ENCODE results near the gene NRXN2. TPM values are rescaled to one million over a fixed set of nuclear protein-coding genes. Genes with fewer than 3 reads are reported as not detected.

NRXN2 gene
- total and polyA plus RNA-seq, 7 donors: 0.44 to 5.2 (median 1.9) TPM

DNA sequence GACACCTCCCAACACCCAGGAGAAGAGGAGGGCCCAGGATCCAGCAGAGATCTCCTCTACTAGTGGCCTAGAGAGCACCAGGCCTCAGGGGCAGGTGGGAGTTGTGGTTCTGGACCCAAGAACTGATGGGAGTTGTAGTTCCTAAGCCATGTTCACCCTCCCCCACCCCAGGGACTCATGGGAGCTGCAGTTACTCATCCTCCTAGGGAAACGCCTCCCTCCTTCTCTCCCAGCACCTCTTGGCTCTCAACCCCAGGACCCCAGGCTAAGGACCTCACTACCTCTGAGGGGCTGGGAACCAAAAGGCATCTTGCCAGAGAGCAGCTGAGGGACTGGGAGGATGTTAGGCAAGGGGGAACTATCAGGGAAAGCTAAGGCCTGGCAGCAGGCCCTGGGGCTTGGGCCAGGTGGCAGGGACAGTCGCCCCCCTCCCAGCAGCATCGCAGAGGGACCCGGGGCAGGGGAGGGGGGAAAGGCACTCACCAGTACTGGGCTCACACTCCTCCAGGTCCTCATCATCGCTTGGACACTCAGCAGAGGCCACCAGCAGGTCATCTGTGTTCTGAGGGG lies 103.1 kb downstream of the NRXN2 start:
- H3K27ac ChIP-seq: no peak overlapping the region

DNA sequence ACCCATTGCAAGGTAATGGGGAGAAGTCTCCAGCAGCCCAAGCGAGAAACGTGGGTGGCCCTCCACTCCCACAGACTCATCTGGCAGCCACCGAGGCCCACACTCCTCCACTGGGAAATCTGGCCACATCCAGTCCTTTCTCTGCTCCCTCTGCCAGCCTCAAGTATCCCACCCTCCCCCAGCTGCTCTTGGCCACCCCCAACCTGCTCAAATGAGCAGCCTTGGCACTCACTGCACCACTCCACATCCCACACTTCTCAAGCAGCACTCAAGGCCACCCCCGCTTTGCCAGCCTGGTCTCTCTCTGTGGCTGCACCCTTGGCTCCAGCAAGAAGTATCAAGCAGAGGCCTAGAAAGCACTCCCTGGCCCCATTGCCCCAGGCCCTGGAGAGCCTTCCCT lies 103.8 kb downstream of the NRXN2 start:
- TF ChIP-seq, protein P1, sequence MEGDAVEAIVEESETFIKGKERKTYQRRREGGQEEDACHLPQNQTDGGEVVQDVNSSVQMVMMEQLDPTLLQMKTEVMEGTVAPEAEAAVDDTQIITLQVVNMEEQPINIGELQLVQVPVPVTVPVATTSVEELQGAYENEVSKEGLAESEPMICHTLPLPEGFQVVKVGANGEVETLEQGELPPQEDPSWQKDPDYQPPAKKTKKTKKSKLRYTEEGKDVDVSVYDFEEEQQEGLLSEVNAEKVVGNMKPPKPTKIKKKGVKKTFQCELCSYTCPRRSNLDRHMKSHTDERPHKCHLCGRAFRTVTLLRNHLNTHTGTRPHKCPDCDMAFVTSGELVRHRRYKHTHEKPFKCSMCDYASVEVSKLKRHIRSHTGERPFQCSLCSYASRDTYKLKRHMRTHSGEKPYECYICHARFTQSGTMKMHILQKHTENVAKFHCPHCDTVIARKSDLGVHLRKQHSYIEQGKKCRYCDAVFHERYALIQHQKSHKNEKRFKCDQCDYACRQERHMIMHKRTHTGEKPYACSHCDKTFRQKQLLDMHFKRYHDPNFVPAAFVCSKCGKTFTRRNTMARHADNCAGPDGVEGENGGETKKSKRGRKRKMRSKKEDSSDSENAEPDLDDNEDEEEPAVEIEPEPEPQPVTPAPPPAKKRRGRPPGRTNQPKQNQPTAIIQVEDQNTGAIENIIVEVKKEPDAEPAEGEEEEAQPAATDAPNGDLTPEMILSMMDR (IDR thresholded peaks at IDR 0.05): no peak
- no peaks in the 10 kb centered on the region for H3K4me1 ChIP-seq
- ATAC-seq (no peak), DNase-seq (no peak)
- no peaks in the 10 kb centered on the region for H3K27me3 ChIP-seq (ENCODE audit: insufficient read depth in 3 of 3, low read length in 2 of 3)
- no peaks in the 10 kb centered on the region for H3K9me3 ChIP-seq
- H3K36me3 ChIP-seq (ENCODE audit: insufficient read depth in 1 of 2, low read depth in 1 of 2): no peaks in the 10 kb centered on the region
- H3K4me3 ChIP-seq: peak overlapping the region; percentile 36
- 71 to 86% (median 84%) methylated on average over 4 of the region's 4 CpGs for WGBS, 3 donors
- intact Hi-C loops (cut with DNase I): no loop called here
- H3K27ac ChIP-seq: no peak overlapping the region

More for the DNA sequence above, 103.1 kb downstream of the NRXN2 start:
- DNase-seq: peak in 1 of 2 donors; percentile 31
- TF ChIP-seq, protein P1 (IDR thresholded peaks at IDR 0.05): no peak
- Histone ChIP-seq H3K4me1 (no peaks in the 10 kb centered on the region), H3K27me3 (ENCODE audit: insufficient read depth in 3 of 3, low read length in 2 of 3) (no peaks in the 10 kb centered on the region), H3K36me3 (ENCODE audit: insufficient read depth in 1 of 2, low read depth in 1 of 2) (no peaks in the 10 kb centered on the region), H3K4me3 (peak overlapping the region; percentile 36), H3K9me3 (no peaks in the 10 kb centered on the region)
- intact Hi-C loops (cut with DNase I): no loop called here
- ATAC-seq: peak; percentile 28 to 80 (median 58)
- 41 to 61% (median 60%) methylated on average over 5 of the region's 5 CpGs for WGBS, 3 donors

DNA sequence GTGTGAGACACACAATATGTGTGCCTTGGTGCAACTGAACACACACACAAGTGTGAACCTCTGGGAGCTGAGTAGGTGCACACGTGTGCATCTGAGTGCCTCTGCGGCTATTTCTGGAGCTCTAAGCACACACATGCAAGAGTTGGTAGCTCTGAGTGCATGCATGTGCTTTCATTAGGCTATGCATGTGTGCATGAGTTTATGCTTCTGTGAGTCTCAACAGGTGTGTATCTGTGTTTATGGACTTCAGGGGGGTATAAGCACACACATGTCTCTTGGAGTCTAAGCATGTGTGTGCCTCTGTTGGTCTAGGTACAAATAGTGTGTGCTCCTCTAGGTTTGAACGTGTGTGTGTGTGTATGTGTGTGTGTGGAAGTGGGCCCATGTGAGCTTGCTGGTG lies 106.2 kb downstream of the NRXN2 start:
- Histone ChIP-seq H3K36me3 (ENCODE audit: insufficient read depth in 1 of 2, low read depth in 1 of 2) (no peaks in the 10 kb centered on the region), H3K27me3 (ENCODE audit: insufficient read depth in 3 of 3, low read length in 2 of 3) (no peaks in the 10 kb centered on the region), H3K27ac (no peak overlapping the region), H3K4me3 (no peak overlapping the region), H3K4me1 (no peaks in the 10 kb centered on the region), H3K9me3 (no peaks in the 10 kb centered on the region)
- intact Hi-C loops (cut with DNase I): no loop called here
- DNase-seq (no peak), ATAC-seq (no peak)
- 85 to 92% (median 87%) methylated on average over 3 of the region's 3 CpGs for WGBS, 3 donors
- TF ChIP-seq, protein P1 (IDR thresholded peaks at IDR 0.05): no peak

DNA sequence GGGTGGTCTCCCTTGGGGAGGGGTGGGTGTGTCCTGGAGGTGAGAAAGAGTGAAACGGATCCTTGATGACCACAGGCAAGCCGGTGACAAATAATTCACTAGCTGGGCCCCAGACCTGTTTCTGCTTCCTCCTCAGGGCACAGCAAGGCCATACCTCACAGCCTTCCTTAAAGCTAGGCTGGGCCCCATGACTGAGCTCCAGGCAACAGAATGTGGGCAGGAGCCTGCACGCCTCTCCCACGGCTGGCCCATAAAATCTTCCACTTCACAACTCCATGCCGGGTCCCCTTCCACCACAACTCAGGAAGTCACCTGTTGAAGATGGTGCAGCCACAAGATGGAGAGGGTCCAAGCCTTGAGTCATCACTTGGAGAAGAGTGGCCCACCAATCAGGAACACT lies 108.1 kb downstream of the NRXN2 start:
- intact Hi-C loops (cut with DNase I): no loop called here
- no peaks in the 10 kb centered on the region for H3K27me3 ChIP-seq (ENCODE audit: insufficient read depth in 3 of 3, low read length in 2 of 3)
- WGBS, 3 donors: 66 to 81% (median 76%) methylated on average over 5 of the region's 5 CpGs
- DNase-seq: no peak
- H3K36me3 ChIP-seq (ENCODE audit: insufficient read depth in 1 of 2, low read depth in 1 of 2): no peaks in the 10 kb centered on the region
- H3K27ac ChIP-seq: no peak overlapping the region
- ATAC-seq: no peak
- no peaks in the 10 kb centered on the region for H3K9me3 ChIP-seq
- H3K4me3 ChIP-seq: no peak overlapping the region
- H3K4me1 ChIP-seq: no peaks in the 10 kb centered on the region
- TF ChIP-seq, protein P1 (IDR thresholded peaks at IDR 0.05): no peak

DNA sequence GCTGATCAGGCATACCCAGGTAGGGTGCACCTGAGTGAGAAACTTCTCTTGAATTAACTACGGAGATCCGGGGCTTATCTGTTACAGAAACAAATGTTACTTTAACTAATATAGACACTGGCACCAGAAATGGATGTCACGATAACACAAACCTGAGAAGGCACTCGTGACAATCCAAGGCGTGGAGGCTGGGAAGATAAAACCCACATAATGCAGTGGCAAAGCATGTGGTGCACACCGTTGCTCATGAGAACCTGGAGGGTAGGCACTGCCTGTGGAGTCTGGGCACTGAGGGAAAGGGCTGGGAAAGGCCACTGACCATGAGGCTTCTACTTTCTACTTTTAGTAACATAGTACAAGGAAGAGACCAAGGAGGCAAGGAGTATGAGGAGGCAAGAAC lies 109.3 kb downstream of the NRXN2 start:
- no peaks in the 10 kb centered on the region for H3K36me3 ChIP-seq (ENCODE audit: insufficient read depth in 1 of 2, low read depth in 1 of 2)
- intact Hi-C loops (cut with DNase I): no loop called here
- 91% methylated on average over 6 of the region's 6 CpGs for WGBS, 3 donors
- no peak overlapping the region for H3K27ac ChIP-seq
- H3K4me3 ChIP-seq: no peak overlapping the region
- DNase-seq (no peak), ATAC-seq (no peak)
- TF ChIP-seq, protein P1 (IDR thresholded peaks at IDR 0.05): no peak
- no peaks in the 10 kb centered on the region for H3K9me3 ChIP-seq
- H3K4me1 ChIP-seq: no peaks in the 10 kb centered on the region
- H3K27me3 ChIP-seq (ENCODE audit: insufficient read depth in 3 of 3, low read length in 2 of 3): no peaks in the 10 kb centered on the region
